ENCODE results near the gene STK32C. TPM values are rescaled to one million over a fixed set of nuclear protein-coding genes. Genes with fewer than 3 reads are reported as not detected.

Gene STK32C
- polyA plus RNA-seq, 2 of the 4 experiments (the other 2 are of a cell fraction) = 29.9 to 43.6 TPM

GRCh38 chr10:132256866-132257265, 50.9 kb downstream of the STK32C start:
- Histone ChIP-seq H3K4me2 (no peak overlapping the region; the same call in 2 of the 3 replicates), H3K4me3 (no peak overlapping the region), H3K27ac (peak overlapping the region in 1 of 2 experiments; percentile 26; a peak in 2 of 6 replicates), H3K4me1 (peaks cover 8% of the 10 kb centered on the region; the same call in 2 of the 3 replicates), H3K9me3 (no peaks in the 10 kb centered on the region)
- FAIRE-seq (no peak), ATAC-seq (peak; percentile 30 to 32; a peak in 4 of 6 replicates), DNase-seq (ENCODE audit: low read depth in 1 of 2, low spot score in 1 of 2) (no peak)
- TF ChIP-seq PBX3 (IDR thresholded peaks at IDR 0.05) = no peak
- no peak for TF ChIP-seq HOXB5 (CRISPR knock-in tag; IDR thresholded peaks at IDR 0.05)
- TF ChIP-seq HDAC2 (IDR thresholded peaks at IDR 0.05) = no peak
- TF ChIP-seq CEBPB (IDR thresholded peaks at IDR 0.05) = no peak
- no peak for TF ChIP-seq REST (IDR thresholded peaks at IDR 0.05)
- TF ChIP-seq CHD2 (IDR thresholded peaks at IDR 0.05; ENCODE audit: low read length, partially characterized antibody) = no peak
- TF ChIP-seq RNF2 (IDR thresholded peaks at IDR 0.05; ENCODE audit: borderline replicate concordance, low read depth) = no peak
- TF ChIP-seq EP300 (IDR thresholded peaks at IDR 0.05) = no peak
- TF ChIP-seq FOSL2 (IDR thresholded peaks at IDR 0.05) = no peak
- no peak for TF ChIP-seq FOSL2 (CRISPR knock-in tag; IDR thresholded peaks at IDR 0.05)
- no peak for TF ChIP-seq ZSCAN20 (CRISPR knock-in tag; IDR thresholded peaks at IDR 0.05)
- no peak for TF ChIP-seq KDM5A (IDR thresholded peaks at IDR 0.05)
- TF ChIP-seq NFE2L2 (conservative IDR thresholded peaks at IDR 0.05; ENCODE audit: low read length) = no peak
- no peak for TF ChIP-seq GATA3 (IDR thresholded peaks at IDR 0.05; ENCODE audit: borderline replicate concordance)
- no peak for TF ChIP-seq TP53 (CRISPR knock-in tag; IDR thresholded peaks at IDR 0.05)
- TF ChIP-seq ESRRA (IDR thresholded peaks at IDR 0.05; ENCODE audit: borderline replicate concordance, low read length) = no peak
- TF ChIP-seq NR3C1 (IDR thresholded peaks at IDR 0.05) = no peak
- TF ChIP-seq HOXB13 (CRISPR knock-in tag; IDR thresholded peaks at IDR 0.05; ENCODE audit: low read depth) = no peak
- POLR2A ChIA-PET = no interaction called here
- CTCF ChIA-PET = interaction anchor here (0.5 to 1.1 kb wide), 2 partner anchors 44 to 589 kb away, joined by 3 to 6 read pairs; no protein-coding TSS in a partner anchor
- 75% methylated on average over 2 of the region's 5 CpGs for WGBS (ENCODE audit: missing lambda C conversion rate)

- ChIA-PET POLR2A (no interaction called here), CTCF (interaction anchor here (0.7 kb wide), 2 partner anchors 32 to 106 kb away, joined by 3 read pairs; no protein-coding TSS in a partner anchor)
- ATAC-seq = no peak
- 83% methylated on average over 18 of the region's 23 CpGs for whole genome bisulfite sequencing (ENCODE audit: missing lambda C conversion rate)
- H3K27ac ChIP-seq = no peak overlapping the region
- no peaks in the 10 kb centered on the region for H3K9me3 ChIP-seq
- H3K4me3 ChIP-seq = no peak overlapping the region
- no peak overlapping the region for H3K4me2 ChIP-seq
- peaks cover 8% of the 10 kb centered on the region; the same call in 2 of the 3 replicates for H3K4me1 ChIP-seq
- DNase-seq (ENCODE audit: low read depth in 1 of 2, low spot score in 1 of 2) = no peak
- no peak for FAIRE-seq
- TF ChIP-seq GATA3 (IDR thresholded peaks at IDR 0.05; ENCODE audit: borderline replicate concordance) (no peak), MAX (IDR thresholded peaks at IDR 0.05) (no peak), NPAS2 (CRISPR knock-in tag; IDR thresholded peaks at IDR 0.05; ENCODE audit: borderline replicate concordance) (no peak), BHLHE40 (IDR thresholded peaks at IDR 0.05; ENCODE audit: low read depth, low read length) (no peak), KDM5A (IDR thresholded peaks at IDR 0.05) (no peak), EHF (CRISPR knock-in tag; IDR thresholded peaks at IDR 0.05) (no peak), HOXA7 (CRISPR knock-in tag; IDR thresholded peaks at IDR 0.05) (no peak), SMC3 (IDR thresholded peaks at IDR 0.05) (no peak), MYC (IDR thresholded peaks at IDR 0.05; ENCODE audit: borderline replicate concordance, low read length) (no peak), RCOR1 (IDR thresholded peaks at IDR 0.05; ENCODE audit: low read depth, low read length) (no peak), CBX8 (IDR thresholded peaks at IDR 0.05) (no peak), RAD21 (conservative IDR thresholded peaks at IDR 0.05 in 1 of 2, IDR thresholded peaks at IDR 0.05 in 1 of 2) (no peak), MAZ (IDR thresholded peaks at IDR 0.05; ENCODE audit: borderline replicate concordance, low read depth, low read length) (no peak), CHD4 (IDR thresholded peaks at IDR 0.05; ENCODE audit: borderline replicate concordance) (no peak), JUN (IDR thresholded peaks at IDR 0.05) (no peak), ESRRA (IDR thresholded peaks at IDR 0.05; ENCODE audit: borderline replicate concordance, low read length) (no peak), JUNB (IDR thresholded peaks at IDR 0.05) (no peak), HDAC2 (IDR thresholded peaks at IDR 0.05) (no peak), CTCF (IDR thresholded peaks at IDR 0.05) (no peak)
Observed at GRCh38 chr10:132255489-132256344, 52.0 kb downstream of the STK32C start.

Measured in A549 (cell line).